Astrocyte (in vitro differentiated cells and primary cell): Measurements from ENCODE around the gene SCPEP1.

Experiments
- CTCF ChIP-seq: IDR thresholded peaks from 2 replicates; pipeline ENCODE4 v1.5.1; 2011; ENCODE audit warnings: low read depth, mild to moderate bottlenecking, inconsistent platforms, low read length, moderate library complexity; ENCODE audit not compliant: insufficient read depth
- EZH2 ChIP-seq: IDR thresholded peaks from 2 replicates; pipeline ENCODE4 v1.6.1; 2012; ENCODE audit warnings: mild to moderate bottlenecking, low read length, inconsistent platforms; ENCODE audit not compliant: insufficient read depth

GRCh38 chr17:57002904-57003303, 25.0 kb downstream of the SCPEP1 start:
- TF ChIP-seq CTCF (no peak), EZH2 (no peak)
